ENCODE data around the gene CNP.
A peak's percentile ranks its signal among the peaks of the same experiment; 100 is the strongest.
"Not testable (repeated sequence)": the region's sequence is repeated elsewhere in the genome, so short reads cannot be mapped to it uniquely, and the experiment has no call there.

The CNP gene

DNA sequence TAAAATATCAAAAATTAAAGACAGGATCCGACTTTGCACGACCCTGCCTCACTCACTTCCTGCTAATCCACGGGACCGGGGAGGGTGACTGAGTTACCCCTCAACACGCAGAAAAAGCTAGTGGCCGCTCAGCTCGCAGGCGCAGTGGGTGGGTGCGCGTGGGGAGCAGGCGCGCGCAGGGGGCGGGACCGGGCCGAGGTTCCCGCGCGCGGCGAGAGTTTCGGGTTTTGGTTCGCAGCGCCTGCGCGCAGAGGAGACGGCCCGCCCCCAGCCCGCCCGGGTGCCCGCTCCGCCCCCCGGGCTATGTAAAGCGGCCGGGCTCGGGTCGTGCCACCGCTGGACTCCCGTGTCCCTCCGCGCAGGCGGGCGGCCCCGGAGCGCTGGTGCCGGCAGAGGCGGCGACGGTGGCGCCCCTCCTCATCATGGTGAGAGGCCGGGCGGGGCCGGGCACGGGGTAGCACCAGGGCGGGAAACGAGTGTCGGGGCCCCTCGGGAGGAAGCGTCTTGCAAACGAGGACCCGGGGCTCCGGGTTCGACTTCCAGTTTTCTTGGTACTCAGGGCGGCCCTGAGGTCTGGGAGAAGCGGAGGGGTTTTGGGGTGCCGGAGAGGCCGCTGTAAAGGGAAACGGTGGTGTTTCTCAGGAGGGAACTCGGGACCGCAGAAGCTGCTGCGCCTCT is at the start of gene CNP:
CNP (plus strand) TSS at position 333 of the 678 bp plus-strand sequence; CDS start at position 423, 90 bp downstream.
- DNase-seq (ENCODE audit: low read depth in 2 of 2), result peak; percentile 83 to 85

DNA sequence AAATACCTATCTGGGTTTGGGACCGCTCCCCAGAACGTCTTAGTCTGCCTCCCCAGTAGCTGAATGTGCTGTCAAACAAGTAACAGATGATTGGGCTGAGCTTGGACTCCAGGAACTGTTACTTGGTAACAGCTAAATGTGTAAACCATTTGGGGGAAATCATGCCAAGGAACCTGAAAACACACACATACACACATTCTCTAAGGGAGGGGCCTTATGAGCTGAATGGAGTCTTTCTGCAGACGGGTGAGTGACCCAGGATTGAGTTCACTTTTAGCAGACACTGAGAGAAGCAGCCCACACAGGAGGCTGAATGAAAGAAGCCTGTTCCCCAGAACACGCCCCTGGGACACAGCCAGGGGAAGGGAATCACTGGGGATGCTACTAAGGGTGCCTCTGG is 49.4 kb upstream of the CNP start:
- no peak for DNase-seq (ENCODE audit: low read depth in 2 of 2)

DNA sequence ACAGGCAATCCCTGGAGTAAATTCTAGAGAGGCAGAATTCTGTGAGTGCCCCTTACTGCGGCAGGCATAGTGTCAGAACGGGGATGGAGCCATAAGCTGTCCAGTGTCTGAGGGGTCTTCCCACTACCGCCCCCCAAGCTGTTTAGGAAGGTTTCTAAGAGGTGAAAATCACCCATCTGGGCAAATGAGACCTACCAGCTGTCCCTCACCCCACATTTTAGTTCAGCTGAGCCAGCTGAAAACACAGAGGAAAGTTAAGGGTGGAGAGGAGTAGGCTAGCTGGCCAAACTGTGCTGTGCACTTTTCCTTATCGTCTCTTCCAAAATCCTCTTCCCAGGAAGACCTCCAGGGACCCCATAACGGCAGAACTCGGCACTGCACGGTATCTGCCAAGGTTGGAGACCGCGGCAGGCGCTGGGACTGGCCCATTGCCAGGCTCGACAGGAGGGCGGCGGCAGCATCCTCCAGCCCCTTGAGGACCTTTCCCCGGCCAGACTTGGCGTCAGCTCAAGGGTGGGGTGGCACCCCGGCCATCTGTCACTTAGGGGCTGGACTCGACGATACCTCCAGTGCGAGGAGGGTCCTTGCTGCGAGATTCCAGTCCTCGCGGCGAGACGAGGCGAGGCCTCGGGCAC is 48.8 kb upstream of the CNP start:
- peak in 1 of 2 donors; percentile 6 for DNase-seq (ENCODE audit: low read depth in 2 of 2)

DNA sequence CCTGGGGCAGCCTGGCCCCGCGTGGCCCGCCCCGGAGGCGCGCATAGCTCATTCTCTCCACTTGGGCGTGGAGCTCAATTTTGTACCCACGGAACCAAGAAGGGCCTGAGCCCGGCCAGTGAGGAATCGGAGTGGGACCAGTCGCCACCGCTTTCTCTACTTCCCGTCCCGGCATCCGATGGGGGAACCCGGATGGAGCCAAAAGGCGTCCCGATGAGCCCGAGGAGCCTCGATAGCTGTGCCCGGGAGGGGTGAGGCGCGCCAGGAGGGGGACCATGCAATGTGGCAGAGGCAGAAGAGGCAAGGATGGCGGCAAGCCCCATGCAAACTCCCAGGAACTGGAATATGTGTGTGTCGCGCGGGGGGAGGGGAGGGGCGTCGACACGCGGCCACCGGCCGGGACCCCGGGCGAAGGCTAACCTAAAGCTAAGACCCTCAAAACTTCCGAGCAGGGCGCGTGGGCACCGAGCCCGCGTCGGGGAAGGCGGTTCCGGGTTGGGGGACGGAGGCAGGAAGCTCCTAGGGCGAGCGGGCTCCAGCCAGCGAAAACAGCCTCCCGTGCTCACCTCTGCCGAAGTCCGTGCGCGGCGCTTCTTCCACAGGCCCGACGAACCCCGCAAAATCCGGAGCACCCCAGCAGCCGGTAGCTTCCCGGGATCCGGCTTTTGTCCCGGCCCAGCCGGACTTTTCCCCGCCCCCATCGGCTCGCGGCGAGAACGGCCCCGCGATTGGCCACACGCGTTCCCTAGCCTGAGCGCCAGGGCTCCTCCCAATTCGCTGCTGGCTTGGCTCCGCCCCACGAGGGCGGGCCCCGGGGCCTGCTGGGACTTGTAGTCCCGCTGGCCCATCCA is 48.1 kb upstream of the CNP start, which contains the start of gene ACLY:
ACLY (minus strand) TSS at position 638 of the 851 bp plus-strand sequence. CDS start 5,078 bp downstream, outside the sequence.
- DNase-seq (ENCODE audit: low read depth in 2 of 2), result peak; percentile 89 to 91

DNA sequence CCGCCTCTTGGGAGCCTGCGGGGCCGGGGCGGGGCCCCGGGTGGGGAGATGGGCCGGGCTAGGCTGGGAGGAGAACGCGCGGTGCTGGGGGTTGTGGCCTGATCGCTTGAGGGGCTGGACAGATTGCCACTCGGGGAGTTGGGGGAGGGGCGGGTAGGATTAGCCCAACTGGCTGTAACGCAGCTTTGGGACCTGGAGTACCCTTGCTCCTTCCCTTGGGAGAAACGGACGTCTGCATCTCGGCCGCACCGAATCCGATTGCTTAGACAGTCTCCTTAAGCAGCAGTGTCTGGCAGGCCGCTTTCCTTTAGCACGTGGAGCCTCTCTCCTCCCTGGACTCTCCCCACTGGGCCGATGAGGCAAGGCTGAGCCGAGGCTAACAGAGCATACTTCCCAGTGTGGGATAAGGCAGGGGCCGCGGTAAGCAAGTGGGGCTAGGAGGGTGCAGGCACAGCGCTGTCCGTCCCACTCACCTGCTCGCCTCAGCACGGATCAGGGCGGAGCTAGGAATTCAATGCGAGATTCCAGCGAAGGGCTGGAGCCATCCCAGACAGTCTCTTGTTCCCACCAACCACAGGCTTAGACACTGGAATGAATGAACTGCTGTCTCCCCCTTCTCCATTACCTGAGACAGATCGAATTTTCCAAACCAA is 47.3 kb upstream of the CNP start:
- no peak for DNase-seq (ENCODE audit: low read depth in 2 of 2)

DNA sequence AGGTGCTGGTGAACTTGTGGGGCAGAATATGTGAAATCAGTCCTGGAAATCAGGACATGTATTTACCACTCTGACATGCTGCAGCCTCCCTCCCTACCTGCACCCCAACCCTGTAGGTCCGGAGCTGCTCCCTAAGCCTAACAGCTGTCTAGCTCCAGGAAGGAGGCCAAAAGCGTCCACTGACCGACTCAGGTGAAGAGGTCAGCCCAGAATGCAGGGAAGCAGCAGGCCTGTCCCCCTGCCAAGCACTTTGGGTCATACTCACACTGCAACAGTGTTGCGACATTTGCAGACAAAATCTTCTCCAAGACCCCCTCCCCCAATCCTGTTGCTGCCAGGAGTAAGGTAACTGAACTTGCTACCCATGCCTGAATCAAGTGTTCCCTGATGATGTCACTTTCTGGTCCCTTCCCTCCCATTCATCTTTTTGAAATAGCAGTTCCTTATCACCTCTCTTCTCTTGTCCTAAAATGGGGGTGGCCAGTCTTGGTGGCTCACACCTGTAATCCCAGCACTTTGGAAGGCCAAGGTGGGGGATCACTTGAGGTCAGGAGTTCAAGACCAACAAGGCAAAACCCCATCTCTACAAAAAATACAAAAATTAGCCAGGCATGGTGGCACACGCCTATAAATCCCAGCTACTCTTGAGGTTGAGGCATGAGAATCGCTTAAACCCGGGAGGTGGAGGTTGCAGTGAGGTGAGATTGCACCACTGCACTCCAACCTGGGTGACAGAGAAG is 46.6 kb upstream of the CNP start:
- DNase-seq (ENCODE audit: low read depth in 2 of 2), result no peak

DNA sequence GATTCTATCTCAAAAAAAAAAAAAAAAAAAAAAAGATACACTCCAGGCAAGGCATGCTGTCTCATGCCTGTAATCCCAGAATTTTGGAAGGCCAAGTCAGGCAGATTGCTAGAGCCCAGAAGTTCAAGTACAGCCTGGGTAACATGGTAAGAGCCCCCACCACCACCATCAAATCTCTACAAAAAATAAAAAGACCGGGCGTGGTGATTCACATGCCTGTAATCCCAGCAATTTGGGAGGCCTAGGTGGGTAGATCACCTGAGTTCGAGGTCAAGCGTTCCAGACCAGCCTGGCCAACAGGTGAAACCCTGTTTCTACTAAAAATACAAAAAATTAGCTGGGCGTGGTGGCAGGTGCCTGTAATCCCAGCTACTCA is 46.0 kb upstream of the CNP start:
- DNase-seq (ENCODE audit: low read depth in 2 of 2), result no peak

DNA sequence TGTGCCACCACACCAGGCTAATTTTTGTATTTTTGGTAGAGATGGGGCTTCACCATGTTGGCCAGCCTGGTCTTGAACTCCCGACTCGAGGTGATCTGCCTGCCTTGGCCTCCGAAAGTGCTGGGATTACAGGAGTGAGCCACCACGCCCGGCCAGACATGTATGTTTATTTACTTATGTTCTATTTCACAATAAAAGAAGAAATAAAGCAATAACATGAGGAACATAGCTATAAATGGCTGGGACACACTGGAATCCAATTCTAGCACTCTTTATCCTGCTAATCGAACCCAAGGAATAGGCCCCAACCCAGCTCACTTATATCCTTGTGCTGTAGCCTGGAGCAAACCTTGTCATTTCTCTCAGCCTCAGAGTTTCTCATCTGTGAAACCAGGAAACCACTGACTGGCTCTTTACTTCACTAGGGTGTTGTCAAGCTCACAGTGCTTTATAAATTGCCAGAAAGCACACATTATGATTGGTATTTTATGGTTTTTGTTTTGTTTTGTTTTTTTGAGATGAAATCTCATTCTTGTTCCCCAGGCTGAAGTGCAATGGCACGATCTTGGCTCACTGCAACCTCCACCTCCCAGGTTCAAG is 40.5 kb upstream of the CNP start:
- DNase-seq (ENCODE audit: low read depth in 2 of 2), result no peak

DNA sequence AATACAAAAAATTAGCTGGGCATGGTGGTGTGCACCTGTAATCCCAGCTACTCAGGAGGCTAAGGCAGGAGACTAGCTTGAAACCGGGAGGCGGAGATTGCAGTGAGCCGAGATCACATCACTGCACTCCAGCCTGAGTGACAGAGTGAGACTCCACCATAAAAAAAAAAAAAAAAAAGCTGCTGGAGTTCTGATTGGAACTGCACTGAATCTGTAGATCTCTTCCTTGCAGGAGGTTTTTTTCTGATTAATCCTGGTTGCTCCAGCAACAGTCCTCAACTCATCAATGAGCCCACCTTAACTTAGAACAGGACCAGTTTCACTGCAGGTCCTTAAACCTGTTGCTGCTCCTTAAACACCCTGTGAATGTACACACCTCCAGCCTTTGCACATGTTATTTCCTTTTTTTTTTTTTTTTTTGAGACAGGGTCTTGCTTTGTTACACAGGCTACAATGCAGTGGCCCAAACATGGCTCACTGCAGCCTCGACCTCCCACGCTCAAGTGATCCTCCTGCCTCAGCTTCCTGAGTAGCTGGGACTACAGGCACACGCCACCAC is 37.8 kb upstream of the CNP start:
- DNase-seq (ENCODE audit: low read depth in 2 of 2), result no peak

DNA sequence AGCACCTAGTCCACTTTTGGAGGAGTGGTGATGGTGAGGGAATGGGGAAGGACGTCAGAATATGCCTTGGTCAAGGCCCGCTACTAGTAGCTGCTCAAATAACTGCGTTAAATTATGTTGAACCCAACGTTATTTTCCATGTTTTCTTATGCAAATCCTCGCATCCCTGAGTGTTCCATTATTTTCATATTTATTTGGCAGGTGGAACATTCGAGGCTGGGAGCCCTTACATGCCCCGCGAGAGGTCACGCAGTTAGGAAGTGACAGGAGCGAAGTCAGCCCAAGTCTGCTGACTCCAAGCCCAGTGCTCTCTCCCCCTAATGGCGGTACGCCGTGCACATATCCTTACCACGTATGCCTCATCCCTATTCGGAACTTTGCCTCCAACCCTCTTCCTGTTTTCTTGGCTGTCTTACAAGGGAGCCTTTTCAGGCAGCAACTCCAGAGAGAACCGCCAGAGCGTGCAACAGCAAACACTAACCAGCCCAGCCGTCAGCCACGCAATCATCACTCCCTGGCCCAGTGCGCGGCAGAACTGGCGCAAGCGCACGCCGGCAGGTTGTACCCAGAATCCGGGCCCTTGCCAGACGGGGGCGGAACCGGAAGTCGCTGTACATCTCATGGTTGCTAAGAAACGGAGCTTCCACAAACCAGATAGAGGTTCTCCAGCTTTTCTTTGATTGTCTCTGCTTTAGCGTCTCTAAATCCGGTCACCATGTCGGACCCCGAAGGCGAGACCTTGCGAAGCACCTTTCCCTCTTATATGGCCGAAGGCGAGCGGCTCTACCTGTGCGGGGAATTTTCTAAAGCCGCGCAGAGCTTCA is 36.4 kb upstream of the CNP start, which contains the start of gene ODAD4:
ODAD4 (plus strand) TSS at position 609 of the 824 bp plus-strand sequence; CDS start at position 716, 107 bp downstream.
- DNase-seq (ENCODE audit: low read depth in 2 of 2), result peak; percentile 90 to 92

DNA sequence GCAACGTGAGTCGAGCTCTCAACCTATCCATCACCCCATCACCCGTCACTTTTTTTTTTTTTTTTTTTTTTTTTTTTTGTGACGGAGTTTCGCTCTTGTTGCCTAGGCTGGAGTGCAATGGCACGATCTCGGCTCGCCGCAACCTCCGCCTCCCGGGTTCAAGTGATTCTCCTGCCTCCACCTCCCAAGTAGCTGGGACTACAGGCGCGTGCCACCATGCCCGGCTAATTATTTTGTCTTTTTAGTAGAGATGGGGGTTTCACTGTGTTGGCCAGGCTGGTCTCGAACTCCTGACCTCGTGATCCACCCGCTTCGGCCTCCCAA is 35.8 kb upstream of the CNP start:
- not testable (repeated sequence) for DNase-seq (ENCODE audit: low read depth in 2 of 2)

DNA sequence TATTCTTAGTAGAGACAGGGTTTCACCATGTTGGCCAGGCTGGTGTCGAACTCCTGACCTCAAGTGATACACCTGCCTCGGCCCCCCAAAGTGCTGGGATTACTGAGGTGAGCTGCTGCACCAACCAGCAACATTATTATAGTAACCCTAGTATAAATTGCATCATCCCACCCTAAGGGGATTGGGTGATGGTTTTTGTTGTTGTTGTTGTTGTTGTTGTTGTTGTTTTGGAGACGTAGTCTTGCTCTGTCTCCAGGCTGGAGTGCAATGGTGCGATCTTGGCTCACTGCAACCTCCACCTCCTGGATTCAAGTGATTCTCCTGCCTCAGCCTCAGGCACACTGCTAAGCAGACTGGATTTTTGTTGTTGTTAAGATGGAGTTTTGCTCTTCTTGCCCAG is 34.9 kb upstream of the CNP start:
- not testable (repeated sequence) for DNase-seq (ENCODE audit: low read depth in 2 of 2)

DNA sequence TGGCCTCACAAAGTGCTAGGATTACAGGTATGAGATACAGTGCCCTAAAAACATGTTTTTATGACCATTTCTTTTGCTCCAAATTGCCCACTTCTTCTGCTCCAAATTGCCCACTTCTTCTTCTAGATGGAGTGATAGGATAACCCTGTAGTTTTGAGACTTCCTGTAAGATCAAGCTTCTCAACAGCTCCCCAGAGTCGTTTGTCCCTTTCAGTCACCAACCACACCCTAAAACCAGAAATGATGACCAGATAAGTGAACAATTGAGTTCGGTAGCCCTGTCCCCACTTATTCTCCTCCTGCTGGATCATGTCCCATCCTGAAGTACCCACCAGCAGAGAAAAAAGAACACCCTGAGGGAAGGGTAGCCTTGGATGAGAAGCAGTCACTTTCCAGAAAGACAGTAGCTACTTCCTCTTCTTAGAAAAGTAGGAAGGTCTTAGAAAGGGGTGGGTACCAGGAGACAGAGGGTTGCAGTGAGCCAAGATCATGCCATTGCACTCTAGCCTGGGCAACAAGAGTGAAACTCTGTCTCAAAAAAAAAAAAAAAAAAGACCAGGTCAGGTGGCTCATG is 33.7 kb upstream of the CNP start:
- no peak for DNase-seq (ENCODE audit: low read depth in 2 of 2)

DNA sequence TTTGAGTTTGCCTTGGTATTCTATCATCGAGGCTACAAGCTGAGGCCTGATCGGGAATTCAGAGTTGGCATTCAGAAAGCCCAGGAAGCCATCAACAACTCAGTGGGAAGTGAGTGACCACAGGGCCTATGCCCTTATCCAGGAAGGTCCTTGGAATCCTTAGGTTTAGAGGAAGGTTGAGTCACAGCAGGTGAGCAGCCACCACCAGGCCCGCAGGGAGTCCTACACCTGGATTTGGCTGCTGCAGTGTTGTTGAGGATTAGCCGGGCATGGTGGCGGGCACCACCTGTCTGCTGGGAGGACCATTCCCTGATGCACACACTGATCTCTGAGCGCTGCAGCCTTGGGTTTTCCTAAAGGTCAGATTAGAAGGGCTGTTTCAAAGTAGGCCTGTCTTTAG is 31.0 kb upstream of the CNP start:
- DNase-seq (ENCODE audit: low read depth in 2 of 2), result no peak

DNA sequence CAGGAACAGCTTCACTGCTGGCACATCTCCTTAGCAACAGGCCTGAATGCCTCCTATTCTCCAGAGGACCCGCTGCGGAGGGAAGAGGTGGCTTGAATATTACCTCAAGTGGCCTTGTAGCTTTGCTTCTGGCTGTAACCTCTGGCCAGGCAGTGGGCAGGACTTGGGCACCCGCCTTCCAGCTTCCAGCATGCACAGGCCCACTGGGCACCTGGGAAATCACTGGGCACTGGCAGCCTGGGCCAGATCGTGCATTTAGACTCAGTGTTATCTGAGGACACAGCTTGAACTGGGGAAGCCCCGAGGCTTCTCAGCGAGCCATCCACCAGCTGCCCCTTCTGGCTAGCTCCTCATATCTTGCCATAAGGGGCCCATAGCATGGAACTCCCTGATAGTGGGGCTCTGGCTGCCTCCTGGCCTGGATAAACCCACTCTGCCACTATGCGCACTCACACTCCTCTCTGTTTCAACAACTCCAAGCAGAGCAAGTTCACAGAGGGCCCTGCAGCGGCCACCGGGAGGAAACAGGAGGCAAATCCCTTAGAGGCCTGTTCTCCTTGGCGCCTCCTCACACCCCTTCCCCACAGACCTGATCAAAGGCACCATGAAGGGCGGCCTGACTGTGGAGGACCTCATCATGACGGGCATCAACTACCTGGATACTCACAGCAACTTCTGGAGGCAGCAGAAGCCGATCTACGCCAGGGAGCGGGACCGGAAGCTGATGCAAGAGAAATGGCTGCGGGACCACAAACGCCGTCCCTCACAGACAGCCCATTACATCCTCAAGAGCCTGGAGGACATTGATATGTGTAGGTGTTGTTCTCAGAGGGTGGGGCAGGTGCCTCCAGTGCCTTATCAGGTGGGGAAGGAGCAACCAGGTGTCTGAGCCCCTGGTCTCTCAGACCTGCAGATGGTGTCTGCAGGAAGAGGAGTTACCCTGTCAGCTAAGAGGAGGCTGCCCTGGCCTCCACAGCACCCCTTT is 28.3 kb upstream of the CNP start:
- DNase-seq (ENCODE audit: low read depth in 2 of 2), result no peak

DNA sequence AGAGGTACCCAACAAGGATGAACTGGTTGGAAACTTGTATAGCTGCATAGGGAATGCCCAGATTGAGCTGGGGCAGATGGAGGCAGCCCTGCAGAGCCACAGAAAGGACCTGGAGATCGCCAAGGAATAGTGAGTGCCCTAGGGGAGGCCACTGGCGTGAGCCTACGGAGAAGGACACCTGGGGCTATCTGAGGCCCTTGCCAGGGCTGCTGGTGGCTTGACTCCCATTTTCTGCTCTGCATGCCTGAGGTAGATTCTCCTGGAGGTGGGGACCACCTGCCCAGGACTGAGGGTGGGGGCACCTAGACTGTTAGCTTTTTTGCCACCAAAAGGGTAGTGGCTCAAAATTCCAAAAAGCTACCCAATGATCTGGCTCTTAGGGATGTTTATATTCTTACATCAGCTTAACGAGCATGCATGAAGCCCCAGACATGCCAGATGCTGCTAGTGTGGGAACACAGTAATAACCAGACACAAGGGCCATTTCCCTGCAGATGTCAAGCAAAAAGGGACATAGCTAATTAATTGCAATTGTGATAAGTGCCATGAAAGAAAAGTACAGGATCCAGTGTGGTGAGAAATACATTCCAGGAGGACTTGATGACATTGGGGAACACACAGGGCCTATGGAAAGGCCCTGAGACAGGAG is 27.4 kb upstream of the CNP start:
- DNase-seq (ENCODE audit: low read depth in 2 of 2), result no peak

DNA sequence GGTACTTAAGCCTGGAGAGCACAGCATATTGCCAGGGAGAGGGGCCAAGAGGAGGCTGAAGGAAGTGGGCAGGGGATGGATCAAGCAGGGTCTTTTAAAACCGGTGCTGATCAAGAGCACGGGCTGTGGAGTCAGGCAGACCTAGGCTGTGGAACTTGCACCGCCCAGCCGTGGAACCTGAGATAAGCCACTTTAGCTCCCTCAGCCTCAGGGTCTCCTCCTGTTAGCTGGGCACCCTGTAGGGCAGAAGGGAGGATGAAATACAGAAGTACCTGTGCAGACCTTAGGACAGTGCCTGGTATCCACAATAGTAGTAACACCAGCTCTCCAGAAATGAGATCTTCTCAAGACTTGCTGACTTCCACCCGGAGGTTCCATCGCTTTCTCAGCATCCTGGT is 26.9 kb upstream of the CNP start:
- DNase-seq (ENCODE audit: low read depth in 2 of 2), result no peak

DNA sequence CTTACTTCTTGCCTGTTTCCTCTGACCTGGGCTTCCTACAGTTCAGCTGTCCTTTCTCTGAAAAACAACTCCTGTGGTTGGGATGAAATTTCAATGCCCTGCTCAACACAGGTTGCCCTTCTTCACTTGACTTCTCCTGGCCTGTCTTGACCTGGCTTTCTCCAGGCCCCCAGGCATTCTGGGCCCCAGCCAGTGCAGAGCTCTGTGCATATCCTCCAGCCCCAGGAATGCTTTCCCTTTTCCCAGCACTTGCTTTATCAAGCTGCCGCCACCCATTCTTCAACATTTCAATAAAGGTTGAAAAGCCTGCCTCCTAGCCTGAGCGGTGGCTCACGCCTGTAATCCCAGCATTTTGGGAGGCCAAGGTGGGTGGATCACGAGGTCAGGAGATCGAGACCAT is 25.4 kb upstream of the CNP start:
- DNase-seq (ENCODE audit: low read depth in 2 of 2), result no peak

All from activated CD8-positive, alpha-beta memory T cell treated with anti-CD3 and anti-CD28 coated beads for 4 hours (primary cell).